ENCODE measurements around the gene ROR1.

The ROR1 gene

DNA sequence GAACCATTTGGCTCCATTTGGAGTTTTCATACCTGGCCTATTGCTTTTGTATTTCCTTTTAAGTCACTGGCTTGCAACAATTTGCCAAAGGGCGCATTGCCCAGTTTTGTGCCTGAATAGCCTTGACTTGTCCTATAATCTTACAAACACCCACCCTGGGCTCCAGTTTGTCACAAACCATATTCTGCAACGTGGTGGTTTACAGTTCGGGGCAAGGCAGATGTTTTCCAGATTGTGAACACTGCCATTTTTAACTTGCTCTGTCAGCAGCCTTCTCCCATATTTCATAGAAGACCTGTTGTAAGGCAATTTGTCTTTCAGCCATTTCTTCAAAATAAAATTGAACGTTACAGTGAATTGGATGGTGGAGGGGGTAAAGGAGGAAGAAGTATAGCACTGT, 376.4 kb downstream of the ROR1 start:
- CTCF ChIA-PET = interaction anchor here (0.6 to 1.8 kb wide), 3 partner anchors 10 to 14 kb away, joined by 4 to 8 read pairs (median 4); no protein-coding TSS in a partner anchor
- TF ChIP-seq ZNF555 (tag by site-specific recombination; conservative IDR thresholded peaks at IDR 0.05) = no peak
- no peak for TF ChIP-seq ZNF16 (tag by site-specific recombination; IDR thresholded peaks at IDR 0.05; ENCODE audit: low read depth)
- no peak for TF ChIP-seq ZNF202 (tag by site-specific recombination; IDR thresholded peaks at IDR 0.05; ENCODE audit: borderline replicate concordance)
- no peak for TF ChIP-seq MYNN (tag by site-specific recombination; IDR thresholded peaks at IDR 0.05; ENCODE audit: borderline replicate concordance)
- TF ChIP-seq RBAK (tag by site-specific recombination; IDR thresholded peaks at IDR 0.05) = no peak
- TF ChIP-seq, protein P1, sequence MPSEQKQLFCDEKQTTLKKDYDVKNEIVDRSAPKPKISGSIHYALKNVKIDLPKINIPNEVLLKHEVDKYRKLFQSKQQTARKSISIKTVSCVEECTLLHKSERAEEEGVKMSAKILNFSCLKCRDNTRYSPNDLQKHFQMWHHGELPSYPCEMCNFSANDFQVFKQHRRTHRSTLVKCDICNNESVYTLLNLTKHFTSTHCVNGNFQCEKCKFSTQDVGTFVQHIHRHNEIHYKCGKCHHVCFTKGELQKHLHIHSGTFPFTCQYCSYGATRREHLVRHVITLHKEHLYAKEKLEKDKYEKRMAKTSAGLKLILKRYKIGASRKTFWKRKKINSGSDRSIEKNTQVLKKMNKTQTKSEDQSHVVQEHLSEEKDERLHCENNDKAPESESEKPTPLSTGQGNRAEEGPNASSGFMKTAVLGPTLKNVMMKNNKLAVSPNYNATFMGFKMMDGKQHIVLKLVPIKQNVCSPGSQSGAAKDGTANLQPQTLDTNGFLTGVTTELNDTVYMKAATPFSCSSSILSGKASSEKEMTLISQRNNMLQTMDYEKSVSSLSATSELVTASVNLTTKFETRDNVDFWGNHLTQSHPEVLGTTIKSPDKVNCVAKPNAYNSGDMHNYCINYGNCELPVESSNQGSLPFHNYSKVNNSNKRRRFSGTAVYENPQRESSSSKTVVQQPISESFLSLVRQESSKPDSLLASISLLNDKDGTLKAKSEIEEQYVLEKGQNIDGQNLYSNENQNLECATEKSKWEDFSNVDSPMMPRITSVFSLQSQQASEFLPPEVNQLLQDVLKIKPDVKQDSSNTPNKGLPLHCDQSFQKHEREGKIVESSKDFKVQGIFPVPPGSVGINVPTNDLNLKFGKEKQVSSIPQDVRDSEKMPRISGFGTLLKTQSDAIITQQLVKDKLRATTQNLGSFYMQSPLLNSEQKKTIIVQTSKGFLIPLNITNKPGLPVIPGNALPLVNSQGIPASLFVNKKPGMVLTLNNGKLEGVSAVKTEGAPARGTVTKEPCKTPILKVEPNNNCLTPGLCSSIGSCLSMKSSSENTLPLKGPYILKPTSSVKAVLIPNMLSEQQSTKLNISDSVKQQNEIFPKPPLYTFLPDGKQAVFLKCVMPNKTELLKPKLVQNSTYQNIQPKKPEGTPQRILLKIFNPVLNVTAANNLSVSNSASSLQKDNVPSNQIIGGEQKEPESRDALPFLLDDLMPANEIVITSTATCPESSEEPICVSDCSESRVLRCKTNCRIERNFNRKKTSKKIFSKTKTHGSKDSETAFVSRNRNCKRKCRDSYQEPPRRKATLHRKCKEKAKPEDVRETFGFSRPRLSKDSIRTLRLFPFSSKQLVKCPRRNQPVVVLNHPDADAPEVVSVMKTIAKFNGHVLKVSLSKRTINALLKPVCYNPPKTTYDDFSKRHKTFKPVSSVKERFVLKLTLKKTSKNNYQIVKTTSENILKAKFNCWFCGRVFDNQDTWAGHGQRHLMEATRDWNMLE (tag by site-specific recombination; conservative IDR thresholded peaks at IDR 0.05; ENCODE audit: low read depth) = no peak
- no peak for TF ChIP-seq ZNF707 (tag by site-specific recombination; IDR thresholded peaks at IDR 0.05)

DNA sequence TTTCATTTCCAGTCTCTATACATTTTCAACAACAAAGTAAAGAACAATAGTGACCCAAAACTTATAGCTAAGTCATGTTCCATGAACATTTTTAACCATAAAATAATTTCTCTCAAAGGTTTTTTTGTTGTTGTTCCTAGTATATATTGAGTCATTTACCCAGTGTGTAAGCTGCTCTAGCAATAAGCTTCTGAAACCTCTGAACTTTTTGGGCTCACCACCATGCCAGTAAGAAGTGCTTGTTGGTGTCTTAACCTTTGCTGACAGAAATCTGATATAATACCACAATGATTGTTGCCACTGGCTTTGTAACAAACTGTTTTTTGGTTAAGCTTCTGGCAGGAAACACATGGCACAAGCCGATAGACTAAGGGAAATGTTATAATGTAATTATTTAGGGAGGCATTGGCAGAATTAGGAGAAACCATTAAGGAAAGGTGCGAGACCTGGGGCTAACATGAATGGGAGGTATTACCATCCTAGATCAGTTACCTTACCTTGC, 377.0 kb downstream of the ROR1 start:
- H3K36me3 ChIP-seq (ENCODE audit: control insufficient read depth in 2 of 2, insufficient read depth in 1 of 2, low read length in 2 of 2) = no peaks in the 10 kb centered on the region
- ChIA-PET POLR2A (no interaction called here), CTCF (interaction anchor here (0.6 to 1.8 kb wide), 3 partner anchors 10 to 13 kb away, joined by 4 to 8 read pairs (median 4); no protein-coding TSS in a partner anchor)
- H3K4me3 ChIP-seq (ENCODE audit: low read depth, low read length) = no peak overlapping the region
- TF ChIP-seq ZNF473 (tag by site-specific recombination; IDR thresholded peaks at IDR 0.05) (no peak), REPIN1 (tag by site-specific recombination; IDR thresholded peaks at IDR 0.05; ENCODE audit: low read depth) (no peak), HOXC10 (CRISPR knock-in tag; IDR thresholded peaks at IDR 0.05) (no peak), ZFP41 (tag by site-specific recombination; IDR thresholded peaks at IDR 0.05; ENCODE audit: borderline replicate concordance) (no peak), KLF1 (tag by site-specific recombination; IDR thresholded peaks at IDR 0.05) (no peak), ZNF223 (tag by site-specific recombination; IDR thresholded peaks at IDR 0.05) (no peak), ZNF747 (tag by site-specific recombination; IDR thresholded peaks at IDR 0.05) (no peak), ZNF501 (tag by site-specific recombination; IDR thresholded peaks at IDR 0.05) (no peak), ZIC2 (tag by site-specific recombination; IDR thresholded peaks at IDR 0.05) (no peak), ZNF350 (tag by site-specific recombination; IDR thresholded peaks at IDR 0.05) (no peak), ZNF157 (tag by site-specific recombination; IDR thresholded peaks at IDR 0.05) (no peak)
- TF ChIP-seq, protein P2, sequence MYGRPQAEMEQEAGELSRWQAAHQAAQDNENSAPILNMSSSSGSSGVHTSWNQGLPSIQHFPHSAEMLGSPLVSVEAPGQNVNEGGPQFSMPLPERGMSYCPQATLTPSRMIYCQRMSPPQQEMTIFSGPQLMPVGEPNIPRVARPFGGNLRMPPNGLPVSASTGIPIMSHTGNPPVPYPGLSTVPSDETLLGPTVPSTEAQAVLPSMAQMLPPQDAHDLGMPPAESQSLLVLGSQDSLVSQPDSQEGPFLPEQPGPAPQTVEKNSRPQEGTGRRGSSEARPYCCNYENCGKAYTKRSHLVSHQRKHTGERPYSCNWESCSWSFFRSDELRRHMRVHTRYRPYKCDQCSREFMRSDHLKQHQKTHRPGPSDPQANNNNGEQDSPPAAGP (tag by site-specific recombination; IDR thresholded peaks at IDR 0.05) = no peak
- TF ChIP-seq, protein P3, sequence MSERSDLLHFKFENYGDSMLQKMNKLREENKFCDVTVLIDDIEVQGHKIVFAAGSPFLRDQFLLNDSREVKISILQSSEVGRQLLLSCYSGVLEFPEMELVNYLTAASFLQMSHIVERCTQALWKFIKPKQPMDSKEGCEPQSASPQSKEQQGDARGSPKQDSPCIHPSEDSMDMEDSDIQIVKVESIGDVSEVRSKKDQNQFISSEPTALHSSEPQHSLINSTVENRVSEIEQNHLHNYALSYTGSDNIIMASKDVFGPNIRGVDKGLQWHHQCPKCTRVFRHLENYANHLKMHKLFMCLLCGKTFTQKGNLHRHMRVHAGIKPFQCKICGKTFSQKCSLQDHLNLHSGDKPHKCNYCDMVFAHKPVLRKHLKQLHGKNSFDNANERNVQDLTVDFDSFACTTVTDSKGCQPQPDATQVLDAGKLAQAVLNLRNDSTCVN (tag by site-specific recombination; optimal IDR thresholded peaks at IDR 0.05) = no peak
- TF ChIP-seq, protein P4, sequence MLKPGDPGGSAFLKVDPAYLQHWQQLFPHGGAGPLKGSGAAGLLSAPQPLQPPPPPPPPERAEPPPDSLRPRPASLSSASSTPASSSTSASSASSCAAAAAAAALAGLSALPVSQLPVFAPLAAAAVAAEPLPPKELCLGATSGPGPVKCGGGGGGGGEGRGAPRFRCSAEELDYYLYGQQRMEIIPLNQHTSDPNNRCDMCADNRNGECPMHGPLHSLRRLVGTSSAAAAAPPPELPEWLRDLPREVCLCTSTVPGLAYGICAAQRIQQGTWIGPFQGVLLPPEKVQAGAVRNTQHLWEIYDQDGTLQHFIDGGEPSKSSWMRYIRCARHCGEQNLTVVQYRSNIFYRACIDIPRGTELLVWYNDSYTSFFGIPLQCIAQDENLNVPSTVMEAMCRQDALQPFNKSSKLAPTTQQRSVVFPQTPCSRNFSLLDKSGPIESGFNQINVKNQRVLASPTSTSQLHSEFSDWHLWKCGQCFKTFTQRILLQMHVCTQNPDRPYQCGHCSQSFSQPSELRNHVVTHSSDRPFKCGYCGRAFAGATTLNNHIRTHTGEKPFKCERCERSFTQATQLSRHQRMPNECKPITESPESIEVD (tag by site-specific recombination; IDR thresholded peaks at IDR 0.05) = no peak
- no peak overlapping the region for H3K27ac ChIP-seq (ENCODE audit: extremely low read depth, low read depth, low read length)
- no peaks in the 10 kb centered on the region for H3K9me3 ChIP-seq (ENCODE audit: control insufficient read depth, insufficient read depth, low read depth, low read length)
- no peaks in the 10 kb centered on the region for H3K4me1 ChIP-seq (ENCODE audit: control insufficient read depth, insufficient read depth, low read length)

More for the DNA sequence above, 376.4 kb downstream of the ROR1 start:
- no peak overlapping the region for H3K27ac ChIP-seq (ENCODE audit: extremely low read depth, low read depth, low read length)
- no peaks in the 10 kb centered on the region for H3K4me1 ChIP-seq (ENCODE audit: control insufficient read depth, insufficient read depth, low read length)
- POLR2A ChIA-PET = no interaction called here
- H3K9me3 ChIP-seq (ENCODE audit: control insufficient read depth, insufficient read depth, low read depth, low read length) = no peaks in the 10 kb centered on the region
- H3K36me3 ChIP-seq (ENCODE audit: control insufficient read depth in 2 of 2, insufficient read depth in 1 of 2, low read length in 2 of 2) = no peaks in the 10 kb centered on the region
- no peak overlapping the region for H3K4me3 ChIP-seq (ENCODE audit: low read depth, low read length)

Measured in HEK293 (cell line).